ENCODE data around the gene HSPB6.

HSPB6 gene

DNA sequence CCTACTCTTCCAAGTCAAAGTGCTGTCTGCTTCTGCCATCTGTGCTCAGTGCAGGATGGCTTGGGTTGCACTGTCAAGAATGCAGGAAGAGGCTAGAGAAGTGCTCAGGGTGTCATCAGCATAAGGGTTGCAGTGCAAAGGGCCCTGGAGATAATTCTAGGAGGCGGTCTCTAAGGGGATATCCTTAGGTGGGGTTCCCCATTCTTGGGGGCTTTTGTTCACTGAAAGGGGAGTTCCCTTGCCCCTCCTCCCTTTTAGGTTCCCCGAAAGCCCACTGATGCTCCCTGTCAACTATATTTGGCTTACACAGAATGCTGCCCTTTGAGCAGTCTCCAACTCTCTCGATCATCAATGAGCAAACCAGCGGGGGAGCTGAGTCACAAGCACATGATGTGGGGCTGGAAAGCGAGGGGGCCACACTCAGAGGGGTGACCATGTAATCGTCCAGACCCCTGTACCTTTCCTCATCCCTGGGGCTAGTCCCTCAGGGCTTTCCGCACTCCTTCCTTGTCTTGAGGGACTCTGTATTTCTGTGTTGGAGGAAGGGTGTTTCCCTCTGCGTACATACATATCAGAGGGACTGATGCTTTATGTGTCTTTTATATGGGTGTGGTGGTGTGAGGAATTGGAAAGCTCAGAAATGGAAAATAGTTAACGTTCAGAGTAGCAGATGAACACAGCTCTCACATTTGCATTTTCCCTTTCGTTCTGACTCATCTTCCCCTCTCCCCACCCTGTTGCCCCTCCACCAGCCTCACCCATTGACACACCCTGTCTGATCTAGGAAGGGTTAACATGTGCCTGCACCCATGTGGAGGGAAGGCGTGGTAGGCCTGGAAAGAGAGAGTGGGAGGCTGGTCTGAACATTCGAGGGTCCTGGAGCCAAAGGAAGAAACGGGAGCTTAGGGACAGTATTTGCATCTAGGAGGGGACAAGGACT, 45.8 kb downstream of the HSPB6 start:
- no peak overlapping the region for H3K27ac ChIP-seq (replicated peaks; ENCODE audit: low read length)
- no peak overlapping the region for H2AK5ac ChIP-seq (ENCODE audit: low read depth, low read length)
- H3K4ac ChIP-seq (ENCODE audit: low read length) = no peak overlapping the region
- no peak overlapping the region for H3K4me2 ChIP-seq (ENCODE audit: insufficient read depth, low read length, poor library complexity, severe bottlenecking)
- no peak for DNase-seq (ENCODE audit: low spot score)
- H2BK15ac ChIP-seq (ENCODE audit: low read length) = no peak overlapping the region
- peaks cover 0 to 5% (median 0%) of the 10 kb centered on the region in 3 experiments for H3K27me3 ChIP-seq (ENCODE audit: control insufficient read depth in 3 of 3, insufficient read depth in 3 of 3, low read depth in 1 of 3, low read length in 3 of 3)
- no peak overlapping the region for H4K8ac ChIP-seq (ENCODE audit: low read depth, low read length)
- H2BK5ac ChIP-seq (ENCODE audit: low read length) = no peak overlapping the region
- H2BK120ac ChIP-seq (ENCODE audit: low read depth, low read length) = no peak overlapping the region
- no peak overlapping the region for H3K9ac ChIP-seq (ENCODE audit: low read depth, low read length, poor library complexity)
- no peak overlapping the region for H2AFZ ChIP-seq (ENCODE audit: low read length)
- no peak overlapping the region for H4K91ac ChIP-seq (ENCODE audit: low read depth, low read length, poor library complexity)
- no CpG with 5 or more reads among the region's 13 CpGs for WGBS, 2 donors (ENCODE audit: extremely low coverage in 2 of 2, insufficient read length in 2 of 2, insufficient replicate concordance in 1 of 2)
- H3K4me3 ChIP-seq (ENCODE audit: low read length in 2 of 2) = peak overlapping the region in 1 of 2 donors; percentile 9
- H3K23ac ChIP-seq (ENCODE audit: low read depth, low read length, poor library complexity) = no peak overlapping the region
- no peaks in the 10 kb centered on the region for H3K36me3 ChIP-seq (replicated peaks in 1 of 2; ENCODE audit: control insufficient read depth in 2 of 2, insufficient read depth in 2 of 2, low read length in 2 of 2)
- H3K14ac ChIP-seq (ENCODE audit: low read length) = no peak overlapping the region
- no peaks in the 10 kb centered on the region for H3K9me3 ChIP-seq (replicated peaks in 1 of 2; ENCODE audit: control insufficient read depth in 2 of 2, insufficient read depth in 1 of 2, low read depth in 1 of 2, low read length in 2 of 2)
- no peak overlapping the region for H2BK12ac ChIP-seq (ENCODE audit: low read length)
- H3K4me1 ChIP-seq (ENCODE audit: control insufficient read depth in 2 of 2, insufficient read depth in 1 of 2, low read depth in 1 of 2, low read length in 2 of 2) = peaks cover 10% of the 10 kb centered on the region in 2 donors
- no peak overlapping the region for H3K18ac ChIP-seq (ENCODE audit: low read length)
- peaks cover 6% of the 10 kb centered on the region for H3K79me1 ChIP-seq (ENCODE audit: low read depth, low read length)

DNA sequence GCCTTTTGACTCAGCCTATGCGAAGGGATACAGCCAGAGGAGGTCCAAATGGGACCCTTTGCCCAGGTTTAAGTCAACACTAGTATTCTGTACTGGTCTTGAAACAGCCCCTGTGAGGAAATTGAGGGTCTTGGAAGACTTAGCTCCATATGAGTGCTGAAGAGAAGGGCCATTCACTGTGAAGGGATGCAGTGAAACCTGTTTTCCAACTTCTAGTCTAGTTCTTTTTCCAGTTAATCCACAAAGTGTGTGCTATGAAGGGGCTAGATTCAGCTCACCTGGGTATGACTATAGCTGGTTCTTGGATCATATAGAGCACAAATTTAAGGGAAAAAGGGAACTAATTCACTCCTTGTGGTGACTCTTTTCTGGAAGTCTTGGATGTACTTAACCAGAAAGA, 48.4 kb downstream of the HSPB6 start:
- Histone ChIP-seq H3K18ac (ENCODE audit: low read length) (no peak overlapping the region), H4K91ac (ENCODE audit: low read depth, low read length, poor library complexity) (no peak overlapping the region), H3K27ac (replicated peaks; ENCODE audit: low read length) (no peak overlapping the region), H2BK15ac (ENCODE audit: low read length) (no peak overlapping the region), H2BK12ac (ENCODE audit: low read length) (no peak overlapping the region), H3K4ac (ENCODE audit: low read length) (no peak overlapping the region), H3K4me1 (ENCODE audit: control insufficient read depth in 2 of 2, insufficient read depth in 1 of 2, low read depth in 1 of 2, low read length in 2 of 2) (peaks cover 2% of the 10 kb centered on the region in 2 donors), H3K27me3 (ENCODE audit: control insufficient read depth in 3 of 3, insufficient read depth in 3 of 3, low read depth in 1 of 3, low read length in 3 of 3) (peaks cover 0 to 3% (median 0%) of the 10 kb centered on the region in 3 experiments), H3K79me1 (ENCODE audit: low read depth, low read length) (no peaks in the 10 kb centered on the region), H2BK120ac (ENCODE audit: low read depth, low read length) (no peak overlapping the region), H3K4me2 (ENCODE audit: insufficient read depth, low read length, poor library complexity, severe bottlenecking) (no peak overlapping the region), H2AFZ (ENCODE audit: low read length) (no peak overlapping the region), H3K4me3 (ENCODE audit: low read length in 2 of 2) (no peak overlapping the region), H3K36me3 (replicated peaks in 1 of 2; ENCODE audit: control insufficient read depth in 2 of 2, insufficient read depth in 2 of 2, low read length in 2 of 2) (no peaks in the 10 kb centered on the region), H3K9ac (ENCODE audit: low read depth, low read length, poor library complexity) (no peak overlapping the region), H2AK5ac (ENCODE audit: low read depth, low read length) (no peak overlapping the region), H3K9me3 (replicated peaks in 1 of 2; ENCODE audit: control insufficient read depth in 2 of 2, insufficient read depth in 1 of 2, low read depth in 1 of 2, low read length in 2 of 2) (no peaks in the 10 kb centered on the region), H2BK5ac (ENCODE audit: low read length) (no peak overlapping the region), H3K23ac (ENCODE audit: low read depth, low read length, poor library complexity) (no peak overlapping the region), H4K8ac (ENCODE audit: low read depth, low read length) (no peak overlapping the region), H3K14ac (ENCODE audit: low read length) (no peak overlapping the region)
- no peak for DNase-seq (ENCODE audit: low spot score)
- no CpG with 5 or more reads among the region's 1 CpG for WGBS, 2 donors (ENCODE audit: extremely low coverage in 2 of 2, insufficient read length in 2 of 2, insufficient replicate concordance in 1 of 2)

All from neuronal stem cell (in vitro differentiated cells).